ENCODE measurements around the gene PWP1. TPM values are rescaled to one million over a fixed set of nuclear protein-coding genes. Genes with fewer than 3 reads are reported as not detected.
"Not testable (repeated sequence)": the region's sequence is repeated elsewhere in the genome, so short reads cannot be mapped to it uniquely, and the experiment has no call there.

The PWP1 gene
- total RNA-seq, 4 donors from 2014 or later, result 47.2 to 84.9 (median 49.9) TPM

DNA sequence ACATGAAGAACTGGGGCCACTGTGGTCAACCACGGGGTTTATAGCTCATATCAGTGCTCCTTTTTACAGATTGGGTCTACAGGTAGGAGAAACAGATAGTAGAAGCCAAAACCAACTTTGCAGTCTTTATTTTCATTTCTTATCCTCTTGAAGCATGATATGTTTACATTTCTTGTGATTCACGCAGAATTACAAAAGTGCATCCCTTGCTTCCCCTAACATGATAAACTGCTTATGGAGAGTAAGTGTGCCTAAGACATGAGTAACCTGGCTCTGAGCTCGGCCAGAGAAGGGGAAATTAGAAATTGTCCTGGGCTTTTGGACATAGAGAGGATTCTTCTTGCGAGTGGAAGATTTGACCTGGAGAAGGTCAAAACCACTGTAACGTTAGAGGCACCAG is 18.4 kb downstream of the PWP1 start:
- intact Hi-C loops (cut with DNase I; ENCODE audit: low total_unique reads), result no loop called here

DNA sequence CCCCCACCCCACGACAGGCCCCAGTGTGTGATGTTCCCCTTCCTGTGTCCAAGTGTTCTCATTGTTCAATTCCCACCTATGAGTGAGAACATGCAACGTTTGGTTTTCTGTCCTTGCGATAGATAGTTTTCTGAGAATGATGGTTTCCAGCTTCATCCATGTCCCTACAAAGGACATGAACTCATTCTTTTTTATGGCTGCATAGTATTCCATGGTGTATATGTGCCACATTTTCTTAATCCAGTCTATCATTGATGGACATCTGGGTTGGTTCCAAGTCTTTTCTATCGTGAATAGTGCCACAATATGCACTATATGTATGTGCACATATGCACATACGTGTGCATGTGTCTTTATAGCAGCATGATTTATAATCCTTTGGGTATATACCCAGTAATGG is 19.9 kb downstream of the PWP1 start:
- intact Hi-C loops (cut with DNase I; ENCODE audit: low total_unique reads); H3K4me3 ChIP-seq (ENCODE audit: low read depth, poor library complexity, severe bottlenecking); DNase-seq (ENCODE audit: low spot score in 2 of 2): not testable (repeated sequence)
- WGBS, 2 donors, result 94 to 96% methylated on average over 5 of the region's 5 CpGs

More for the DNA sequence above, 18.4 kb downstream of the PWP1 start:
- TF ChIP-seq POLR2A (IDR thresholded peaks at IDR 0.05), result no peak
- TF ChIP-seq, protein P1, sequence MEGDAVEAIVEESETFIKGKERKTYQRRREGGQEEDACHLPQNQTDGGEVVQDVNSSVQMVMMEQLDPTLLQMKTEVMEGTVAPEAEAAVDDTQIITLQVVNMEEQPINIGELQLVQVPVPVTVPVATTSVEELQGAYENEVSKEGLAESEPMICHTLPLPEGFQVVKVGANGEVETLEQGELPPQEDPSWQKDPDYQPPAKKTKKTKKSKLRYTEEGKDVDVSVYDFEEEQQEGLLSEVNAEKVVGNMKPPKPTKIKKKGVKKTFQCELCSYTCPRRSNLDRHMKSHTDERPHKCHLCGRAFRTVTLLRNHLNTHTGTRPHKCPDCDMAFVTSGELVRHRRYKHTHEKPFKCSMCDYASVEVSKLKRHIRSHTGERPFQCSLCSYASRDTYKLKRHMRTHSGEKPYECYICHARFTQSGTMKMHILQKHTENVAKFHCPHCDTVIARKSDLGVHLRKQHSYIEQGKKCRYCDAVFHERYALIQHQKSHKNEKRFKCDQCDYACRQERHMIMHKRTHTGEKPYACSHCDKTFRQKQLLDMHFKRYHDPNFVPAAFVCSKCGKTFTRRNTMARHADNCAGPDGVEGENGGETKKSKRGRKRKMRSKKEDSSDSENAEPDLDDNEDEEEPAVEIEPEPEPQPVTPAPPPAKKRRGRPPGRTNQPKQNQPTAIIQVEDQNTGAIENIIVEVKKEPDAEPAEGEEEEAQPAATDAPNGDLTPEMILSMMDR (IDR thresholded peaks at IDR 0.05), result no peak
- DNase-seq (ENCODE audit: low spot score in 2 of 2), result no peak
- WGBS, 2 donors, result 90 to 92% methylated on average over 5 of the region's 5 CpGs
- no peak overlapping the region for H3K4me3 ChIP-seq (ENCODE audit: low read depth, poor library complexity, severe bottlenecking)

- H3K4me3 ChIP-seq (ENCODE audit: low read depth, poor library complexity, severe bottlenecking), result no peak overlapping the region
- intact Hi-C loops (cut with DNase I; ENCODE audit: low total_unique reads), result no loop called here
- DNase-seq (ENCODE audit: low spot score in 2 of 2), result no peak
- TF ChIP-seq POLR2A (IDR thresholded peaks at IDR 0.05), result no peak
- TF ChIP-seq, protein P1 (IDR thresholded peaks at IDR 0.05), result no peak
Measured at GRCh38 chr12:107715780-107716179, 30.2 kb downstream of the PWP1 start.

DNA sequence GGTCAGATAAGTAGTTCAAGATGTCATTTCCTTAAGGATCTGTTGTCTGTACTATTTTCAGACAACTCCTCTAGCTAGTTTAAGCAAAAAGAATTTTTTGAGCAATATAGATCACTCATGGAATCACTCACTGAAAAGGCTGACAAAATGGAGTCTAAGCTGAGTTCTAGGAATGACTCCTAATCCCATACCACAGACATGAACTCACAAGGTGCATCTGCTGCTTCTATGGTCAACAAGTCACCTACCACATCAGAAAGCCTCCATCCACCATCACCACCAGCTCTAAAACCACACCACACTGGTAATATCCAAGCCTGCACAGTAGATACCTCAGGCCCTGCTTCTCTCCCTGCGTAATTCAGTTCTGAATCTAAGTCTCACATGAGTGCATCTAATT is 33.0 kb downstream of the PWP1 start:
- no peak overlapping the region for H3K4me3 ChIP-seq (ENCODE audit: low read depth, poor library complexity, severe bottlenecking)
- TF ChIP-seq POLR2A (IDR thresholded peaks at IDR 0.05), result no peak
- DNase-seq (ENCODE audit: low spot score in 2 of 2), result no peak
- WGBS, 2 donors, result 96 to 100% methylated on average over 1 of the region's 1 CpG
- intact Hi-C loops (cut with DNase I; ENCODE audit: low total_unique reads), result no loop called here

GRCh38 chr12:107727327-107727726 is 41.7 kb downstream of the PWP1 start:
- H3K4me3 ChIP-seq (ENCODE audit: low read depth, poor library complexity, severe bottlenecking); intact Hi-C loops (cut with DNase I; ENCODE audit: low total_unique reads); DNase-seq (ENCODE audit: low spot score in 2 of 2): not testable (repeated sequence)
- 50 to 74% methylated on average over 1 of the region's 1 CpG for WGBS, 2 donors

- intact Hi-C loops (cut with DNase I; ENCODE audit: low total_unique reads); H3K4me3 ChIP-seq (ENCODE audit: low read depth, poor library complexity, severe bottlenecking); DNase-seq (ENCODE audit: low spot score in 2 of 2): not testable (repeated sequence)
- WGBS, 2 donors, result no CpG with 5 or more reads among the region's 1 CpG
Measured at GRCh38 chr12:107727742-107728141, 42.1 kb downstream of the PWP1 start.

DNA sequence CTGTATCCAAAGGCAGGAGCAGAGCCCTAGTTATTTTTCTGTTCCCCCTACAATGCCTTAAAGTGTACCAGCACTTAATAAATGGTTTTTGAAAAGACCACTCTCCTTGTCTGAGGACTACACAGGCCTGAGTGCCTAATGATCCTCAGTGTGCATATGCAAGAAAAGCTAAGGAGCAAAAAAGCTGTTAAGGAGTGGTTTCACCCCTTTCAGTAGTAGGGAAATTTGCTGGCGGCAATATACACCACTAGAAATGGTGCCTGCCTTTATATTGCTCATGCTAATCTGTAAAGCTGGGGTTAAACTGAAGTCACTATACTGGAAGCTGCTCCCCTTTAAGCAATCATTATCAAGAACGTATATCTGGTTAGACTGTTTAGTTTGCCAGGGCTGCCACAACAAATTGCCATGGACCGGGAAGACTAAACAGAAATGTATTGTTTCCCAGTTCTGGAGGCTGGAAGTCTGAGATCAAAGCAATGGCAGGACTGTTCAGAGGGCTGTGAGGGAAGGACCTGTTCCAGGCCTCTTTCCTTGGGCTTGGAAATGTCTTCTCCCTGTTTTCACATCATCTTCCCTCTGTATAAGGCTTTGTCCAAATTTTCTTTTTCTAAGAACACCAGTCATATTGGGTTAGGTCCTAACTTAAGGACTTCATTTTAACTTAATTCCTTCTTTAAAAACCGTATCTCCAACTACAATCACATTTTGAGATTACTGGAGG is 45.2 kb downstream of the PWP1 start:
- TF ChIP-seq, protein P1 (IDR thresholded peaks at IDR 0.05), result no peak
- TF ChIP-seq POLR2A (IDR thresholded peaks at IDR 0.05), result no peak
- intact Hi-C loops (cut with DNase I; ENCODE audit: low total_unique reads), result no loop called here
- 51 to 57% methylated on average over 4 of the region's 4 CpGs for WGBS, 2 donors
- DNase-seq (ENCODE audit: low spot score in 2 of 2), result no peak
- H3K4me3 ChIP-seq (ENCODE audit: low read depth, poor library complexity, severe bottlenecking), result no peak overlapping the region

DNA sequence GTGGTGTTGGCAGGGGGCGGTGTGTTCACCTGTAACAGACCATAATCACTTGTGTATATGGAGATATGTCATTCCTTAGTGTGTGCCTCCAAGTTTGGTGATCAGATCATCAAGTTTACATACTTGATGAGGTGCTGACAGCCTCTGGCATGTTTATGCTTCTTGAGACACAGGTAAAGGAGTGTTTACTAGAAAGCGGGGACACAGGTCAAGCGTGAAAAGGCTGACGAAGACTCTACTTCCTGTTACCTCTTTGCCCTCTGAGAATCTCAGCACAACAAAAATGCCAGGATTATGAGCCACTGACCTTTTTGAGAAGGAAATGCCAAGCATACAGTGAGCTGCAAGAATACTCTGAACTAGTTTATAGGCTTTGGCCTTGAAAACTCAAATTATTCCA is 45.8 kb downstream of the PWP1 start:
- TF ChIP-seq POLR2A (IDR thresholded peaks at IDR 0.05), result no peak
- TF ChIP-seq, protein P1 (IDR thresholded peaks at IDR 0.05), result no peak
- WGBS, 2 donors, result 85 to 87% methylated on average over 4 of the region's 4 CpGs
- intact Hi-C loops (cut with DNase I; ENCODE audit: low total_unique reads), result no loop called here
- no peak overlapping the region for H3K4me3 ChIP-seq (ENCODE audit: low read depth, poor library complexity, severe bottlenecking)
- DNase-seq (ENCODE audit: low spot score in 2 of 2), result no peak
